Measurements from ENCODE around the gene SLAIN2. TPM values are rescaled to one million over a fixed set of nuclear protein-coding genes. Genes with fewer than 3 reads are reported as not detected.
A peak's percentile ranks its signal among the peaks of the same experiment; 100 is the strongest.

The SLAIN2 gene
- total and polyA plus RNA-seq, 7 donors, result 25.6 to 167 (median 95.9) TPM

GRCh38 chr4:48333587-48333986 is 7.7 kb upstream of the SLAIN2 start:
- TF ChIP-seq EP300 (IDR thresholded peaks at IDR 0.05), result no peak
- TF ChIP-seq POLR2AphosphoS5 (IDR thresholded peaks at IDR 0.05), result no peak
- no peak for TF ChIP-seq POLR2A (IDR thresholded peaks at IDR 0.05)
- no peak for TF ChIP-seq CTCF (IDR thresholded peaks at IDR 0.05)
- WGBS, 2 donors, result 32 to 63% methylated on average over 3 of the region's 3 CpGs
- H3K36me3 ChIP-seq, result no peaks in the 10 kb centered on the region

GRCh38 chr4:48334236-48334635 is 7.1 kb upstream of the SLAIN2 start:
- Histone ChIP-seq H3K4me1 (peaks cover 0 to 5% (median 2%) of the 10 kb centered on the region in 4 donors), H3K27me3 (no peaks in the 10 kb centered on the region)
- 93 to 96% methylated on average over 4 of the region's 4 CpGs for WGBS, 2 donors

More at GRCh38 chr4:48333587-48333986, 7.7 kb upstream of the SLAIN2 start:
- Histone ChIP-seq H3K4me1 (peaks cover 0 to 5% (median 2%) of the 10 kb centered on the region in 4 donors), H3K27ac (no peak overlapping the region), H3K9me3 (no peaks in the 10 kb centered on the region), H3K27me3 (no peaks in the 10 kb centered on the region), H3K4me3 (no peak overlapping the region)
- intact Hi-C loops (cut with DNase I), result no loop called here
- DNase-seq, result no peak

GRCh38 chr4:48334900-48335384 is 6.4 kb upstream of the SLAIN2 start:
- no peak for TF ChIP-seq EP300 (IDR thresholded peaks at IDR 0.05)
- TF ChIP-seq POLR2AphosphoS5 (IDR thresholded peaks at IDR 0.05), result no peak
- no peak for TF ChIP-seq CTCF (IDR thresholded peaks at IDR 0.05)
- TF ChIP-seq POLR2A (IDR thresholded peaks at IDR 0.05), result no peak
- intact Hi-C loops (cut with DNase I), result no loop called here
- no peak for DNase-seq
- Histone ChIP-seq H3K36me3 (no peaks in the 10 kb centered on the region), H3K27me3 (no peaks in the 10 kb centered on the region), H3K27ac (no peak overlapping the region), H3K4me3 (no peak overlapping the region), H3K9me3 (no peaks in the 10 kb centered on the region), H3K4me1 (peaks cover 0 to 6% (median 3%) of the 10 kb centered on the region in 4 donors)
- 86 to 92% methylated on average over 5 of the region's 5 CpGs for WGBS, 2 donors

More at GRCh38 chr4:48334236-48334635, 7.1 kb upstream of the SLAIN2 start:
- no peak overlapping the region for H3K4me3 ChIP-seq
- no peak overlapping the region for H3K27ac ChIP-seq
- no peaks in the 10 kb centered on the region for H3K9me3 ChIP-seq
- TF ChIP-seq POLR2AphosphoS5 (IDR thresholded peaks at IDR 0.05) (no peak), CTCF (IDR thresholded peaks at IDR 0.05) (no peak), POLR2A (IDR thresholded peaks at IDR 0.05) (no peak), EP300 (IDR thresholded peaks at IDR 0.05) (no peak)
- intact Hi-C loops (cut with DNase I), result no loop called here
- H3K36me3 ChIP-seq, result no peaks in the 10 kb centered on the region
- no peak for DNase-seq

GRCh38 chr4:48336146-48336870 is 5.0 kb upstream of the SLAIN2 start:
- intact Hi-C loops (cut with DNase I), result no loop called here
- no peak for TF ChIP-seq POLR2AphosphoS5 (IDR thresholded peaks at IDR 0.05)
- Histone ChIP-seq H3K9me3 (no peaks in the 10 kb centered on the region), H3K27me3 (no peaks in the 10 kb centered on the region), H3K27ac (no peak overlapping the region), H3K4me3 (no peak overlapping the region), H3K4me1 (peaks cover 0 to 11% (median 5%) of the 10 kb centered on the region in 4 donors), H3K36me3 (no peaks in the 10 kb centered on the region)
- no peak for DNase-seq
- 96 to 97% methylated on average over 3 of the region's 3 CpGs for WGBS, 2 donors

- H3K4me3 ChIP-seq, result no peak overlapping the region
- H3K9me3 ChIP-seq, result no peaks in the 10 kb centered on the region
- H3K36me3 ChIP-seq, result no peaks in the 10 kb centered on the region
- no peaks in the 10 kb centered on the region for H3K27me3 ChIP-seq
- H3K27ac ChIP-seq, result peak overlapping the region in 2 of 4 donors; percentile 12 to 42
- TF ChIP-seq POLR2A (IDR thresholded peaks at IDR 0.05) (no peak), CTCF (IDR thresholded peaks at IDR 0.05) (no peak), POLR2AphosphoS5 (IDR thresholded peaks at IDR 0.05) (no peak)
- no peak for DNase-seq
- intact Hi-C loops (cut with DNase I), result no loop called here
- peaks cover 0 to 16% (median 7%) of the 10 kb centered on the region in 4 donors for H3K4me1 ChIP-seq
Observed at GRCh38 chr4:48337731-48338130, 3.6 kb upstream of the SLAIN2 start.
